Measurements from ENCODE around the gene TECPR2. TPM values are rescaled to one million over a fixed set of nuclear protein-coding genes. Genes with fewer than 3 reads are reported as not detected.

Gene TECPR2
- total RNA-seq, 1 donor from 2014 or later = 8.4 TPM

GRCh38 chr14:102495491-102496330, 133.0 kb downstream of the TECPR2 start:
- peaks cover 4% of the 10 kb centered on the region for H3K27me3 Mint-ChIP-seq (ENCODE audit: insufficient read depth, low read depth)

GRCh38 chr14:102496331-102496691, 133.6 kb downstream of the TECPR2 start:
- H3K4me2 ChIP-seq = no peak overlapping the region
- H4K20me1 ChIP-seq (ENCODE audit: low read depth) = no peaks in the 10 kb centered on the region
- no peak overlapping the region for H3K27ac ChIP-seq
- no peaks in the 10 kb centered on the region for H3K4me1 Mint-ChIP-seq
- no peak overlapping the region for H3K4me3 Mint-ChIP-seq
- DNase-seq (ENCODE audit: low spot score) = no peak
- no peaks in the 10 kb centered on the region for H3K79me2 ChIP-seq (ENCODE audit: low read depth)
- H2AFZ ChIP-seq (replicated peaks) = no peak overlapping the region
- no peaks in the 10 kb centered on the region for H3K36me3 ChIP-seq
- H3K4me3 ChIP-seq = no peak overlapping the region
- no peak overlapping the region for H3K27ac Mint-ChIP-seq
- no peaks in the 10 kb centered on the region for H3K9me3 Mint-ChIP-seq
- no peaks in the 10 kb centered on the region for H3F3A ChIP-seq (ENCODE audit: low read depth)
- H3K9me3 ChIP-seq (ENCODE audit: low read depth) = no peaks in the 10 kb centered on the region
- no peaks in the 10 kb centered on the region for H3K27me3 ChIP-seq
- H3K27me3 Mint-ChIP-seq (ENCODE audit: insufficient read depth, low read depth) = peaks cover 4% of the 10 kb centered on the region
- TF ChIP-seq EZH2phosphoT487 (IDR thresholded peaks at IDR 0.05) (no peak), EZH2 (IDR thresholded peaks at IDR 0.05) (no peak), CTCF (IDR thresholded peaks at IDR 0.05) (no peak)
- H3K36me3 Mint-ChIP-seq = peaks cover 11% of the 10 kb centered on the region
- no peak overlapping the region for H3K9ac ChIP-seq
- H3K4me1 ChIP-seq = no peaks in the 10 kb centered on the region

More at GRCh38 chr14:102495491-102496330, 133.0 kb downstream of the TECPR2 start:
- H3K4me3 Mint-ChIP-seq = no peak overlapping the region
- H3K27ac Mint-ChIP-seq = no peak overlapping the region
- Histone ChIP-seq H4K20me1 (ENCODE audit: low read depth) (no peaks in the 10 kb centered on the region), H3K9me3 (ENCODE audit: low read depth) (no peaks in the 10 kb centered on the region), H3K4me3 (no peak overlapping the region), H3K27me3 (no peaks in the 10 kb centered on the region), H3K4me2 (no peak overlapping the region), H3K4me1 (no peaks in the 10 kb centered on the region), H3K79me2 (ENCODE audit: low read depth) (no peaks in the 10 kb centered on the region), H2AFZ (replicated peaks) (no peak overlapping the region), H3K27ac (no peak overlapping the region), H3K36me3 (no peaks in the 10 kb centered on the region), H3F3A (ENCODE audit: low read depth) (no peaks in the 10 kb centered on the region), H3K9ac (no peak overlapping the region)
- TF ChIP-seq EZH2 (IDR thresholded peaks at IDR 0.05) (no peak), EZH2phosphoT487 (IDR thresholded peaks at IDR 0.05) (no peak), CTCF (IDR thresholded peaks at IDR 0.05) (no peak)
- H3K4me1 Mint-ChIP-seq = peaks cover 2% of the 10 kb centered on the region
- H3K9me3 Mint-ChIP-seq = no peaks in the 10 kb centered on the region
- DNase-seq (ENCODE audit: low spot score) = no peak
- H3K36me3 Mint-ChIP-seq = peaks cover 13% of the 10 kb centered on the region

GRCh38 chr14:102496958-102497744, 134.4 kb downstream of the TECPR2 start:
- DNase-seq (ENCODE audit: low spot score) = no peak
- Histone ChIP-seq H3K4me1 (no peaks in the 10 kb centered on the region), H3K27ac (no peak overlapping the region), H3K9ac (no peak overlapping the region), H4K20me1 (ENCODE audit: low read depth) (no peaks in the 10 kb centered on the region), H3K36me3 (no peaks in the 10 kb centered on the region), H3K27me3 (no peaks in the 10 kb centered on the region), H3K79me2 (ENCODE audit: low read depth) (no peaks in the 10 kb centered on the region), H3K9me3 (ENCODE audit: low read depth) (no peaks in the 10 kb centered on the region), H3F3A (ENCODE audit: low read depth) (peaks cover 3% of the 10 kb centered on the region), H2AFZ (replicated peaks) (no peak overlapping the region), H3K4me2 (no peak overlapping the region), H3K4me3 (no peak overlapping the region)
- H3K27ac Mint-ChIP-seq = no peak overlapping the region
- no peaks in the 10 kb centered on the region for H3K4me1 Mint-ChIP-seq
- no peaks in the 10 kb centered on the region for H3K9me3 Mint-ChIP-seq
- TF ChIP-seq EZH2 (IDR thresholded peaks at IDR 0.05) (no peak), CTCF (IDR thresholded peaks at IDR 0.05) (no peak), EZH2phosphoT487 (IDR thresholded peaks at IDR 0.05) (no peak)
- H3K27me3 Mint-ChIP-seq (ENCODE audit: insufficient read depth, low read depth) = peaks cover 4% of the 10 kb centered on the region
- no peak overlapping the region for H3K4me3 Mint-ChIP-seq
- H3K36me3 Mint-ChIP-seq = peaks cover 10% of the 10 kb centered on the region

Measured in neural progenitor cell (in vitro differentiated cells).